Type B pancreatic cell (in vitro differentiated cells): Measurements from ENCODE around the gene HNRNPAB. TPM values are rescaled to one million over a fixed set of nuclear protein-coding genes. Genes with fewer than 3 reads are reported as not detected.

Experiments
- DNase-seq: peaks from one replicate; pipeline ENCODE4 v3.0.0; 2021; ENCODE audit warnings: mixed read lengths; ENCODE audit not compliant: unreplicated experiment; ENCODE audit errors: extremely low spot score
- H3K27ac Mint-ChIP-seq: 2 replicates; pipeline ENCODE4 v1.8.0; 2021; ENCODE audit warnings: mild to moderate bottlenecking, mixed read lengths
- H3K27me3 Mint-ChIP-seq: 2 replicates; pipeline ENCODE4 v1.8.0; 2021; ENCODE audit warnings: mixed read lengths
- H3K36me3 Mint-ChIP-seq: 2 replicates; pipeline ENCODE4 v1.8.0; 2021; ENCODE audit warnings: mixed read lengths
- H3K4me1 Mint-ChIP-seq: one replicate; pipeline ENCODE4 v1.8.0; 2021; ENCODE audit warnings: mixed read lengths; ENCODE audit not compliant: unreplicated experiment
- H3K4me3 Mint-ChIP-seq: 2 replicates; pipeline ENCODE4 v1.8.0; 2021; ENCODE audit warnings: mild to moderate bottlenecking, mixed read lengths
- H3K9me3 Mint-ChIP-seq: 2 replicates; pipeline ENCODE4 v1.8.0; 2021; ENCODE audit warnings: mixed read lengths
- total RNA-seq: library from RNA; stranded (reverse); gene quantifications from 2 replicates; pipeline ENCODE4 v1.2.1, GENCODE V29; 2021; ENCODE audit warnings: low replicate concordance
- TF ChIP-seq, protein P1 (sequence below): fragments of 200-600 bp; sonication (generic); conservative IDR thresholded peaks from 2 replicates; pipeline ENCODE4 v1.5.0; 2021; ENCODE audit warnings: antibody characterized with exemption, mild to moderate bottlenecking

HNRNPAB gene
- total RNA-seq, 1 donor from 2014 or later, result 245 TPM

DNA sequence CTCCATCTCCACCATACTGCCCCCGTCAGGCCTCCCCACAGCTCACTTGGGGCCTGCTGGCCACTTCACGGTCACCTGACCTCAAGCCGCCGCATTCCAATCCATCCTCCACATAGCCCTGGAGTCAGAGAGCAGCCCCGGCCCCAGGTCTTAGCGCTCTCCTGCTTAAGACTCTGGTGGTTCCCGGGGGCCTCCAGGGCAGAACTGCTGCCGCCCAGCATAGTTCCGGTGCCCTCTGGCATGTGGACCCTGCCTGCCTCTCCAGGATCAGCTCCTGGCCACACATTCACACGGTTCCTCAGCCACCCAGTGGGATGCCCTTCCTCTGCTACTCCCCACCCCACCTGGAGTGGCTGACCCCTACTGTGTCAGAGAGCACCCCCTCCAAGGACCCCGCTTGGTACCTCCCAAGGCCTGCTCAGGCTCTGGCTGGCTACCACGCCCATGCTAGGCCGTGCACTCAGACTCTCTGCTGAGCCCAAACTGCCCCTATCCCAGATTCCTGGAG, 19.5 kb downstream of the HNRNPAB start:
- peaks cover 62% of the 10 kb centered on the region for H3K36me3 Mint-ChIP-seq
- H3K27me3 Mint-ChIP-seq, result no peaks in the 10 kb centered on the region
- no peak for DNase-seq
- H3K4me3 Mint-ChIP-seq, result no peak overlapping the region
- H3K9me3 Mint-ChIP-seq, result peaks cover 8% of the 10 kb centered on the region
- H3K27ac Mint-ChIP-seq, result peak overlapping the region; percentile 19
- peaks cover 14% of the 10 kb centered on the region for H3K4me1 Mint-ChIP-seq
- TF ChIP-seq, protein P1, sequence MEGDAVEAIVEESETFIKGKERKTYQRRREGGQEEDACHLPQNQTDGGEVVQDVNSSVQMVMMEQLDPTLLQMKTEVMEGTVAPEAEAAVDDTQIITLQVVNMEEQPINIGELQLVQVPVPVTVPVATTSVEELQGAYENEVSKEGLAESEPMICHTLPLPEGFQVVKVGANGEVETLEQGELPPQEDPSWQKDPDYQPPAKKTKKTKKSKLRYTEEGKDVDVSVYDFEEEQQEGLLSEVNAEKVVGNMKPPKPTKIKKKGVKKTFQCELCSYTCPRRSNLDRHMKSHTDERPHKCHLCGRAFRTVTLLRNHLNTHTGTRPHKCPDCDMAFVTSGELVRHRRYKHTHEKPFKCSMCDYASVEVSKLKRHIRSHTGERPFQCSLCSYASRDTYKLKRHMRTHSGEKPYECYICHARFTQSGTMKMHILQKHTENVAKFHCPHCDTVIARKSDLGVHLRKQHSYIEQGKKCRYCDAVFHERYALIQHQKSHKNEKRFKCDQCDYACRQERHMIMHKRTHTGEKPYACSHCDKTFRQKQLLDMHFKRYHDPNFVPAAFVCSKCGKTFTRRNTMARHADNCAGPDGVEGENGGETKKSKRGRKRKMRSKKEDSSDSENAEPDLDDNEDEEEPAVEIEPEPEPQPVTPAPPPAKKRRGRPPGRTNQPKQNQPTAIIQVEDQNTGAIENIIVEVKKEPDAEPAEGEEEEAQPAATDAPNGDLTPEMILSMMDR, result no peak

DNA sequence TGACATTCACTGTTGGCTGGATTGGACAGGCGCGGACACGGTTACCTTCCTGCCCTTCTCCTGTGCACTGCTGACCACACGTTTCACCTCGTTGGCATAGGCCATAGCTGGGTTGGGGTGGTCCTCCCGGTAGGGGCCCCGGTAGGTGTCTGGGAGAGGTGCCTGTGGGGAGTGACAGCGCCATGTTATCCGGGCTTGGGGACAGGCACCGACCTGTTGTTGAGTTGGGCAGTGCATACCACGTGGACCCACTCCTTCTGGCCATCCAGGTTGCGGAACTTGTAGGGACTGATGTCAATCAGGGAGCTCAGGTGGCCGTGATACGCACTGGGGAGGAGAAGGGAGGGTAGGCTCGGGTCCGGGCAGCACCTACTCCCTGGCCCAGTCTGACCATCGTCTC, 20.1 kb downstream of the HNRNPAB start:
- DNase-seq, result no peak
- no peak overlapping the region for H3K27ac Mint-ChIP-seq
- TF ChIP-seq, protein P1, result no peak
- no peak overlapping the region for H3K4me3 Mint-ChIP-seq
- H3K36me3 Mint-ChIP-seq, result peaks cover 61% of the 10 kb centered on the region
- H3K4me1 Mint-ChIP-seq, result peaks cover 17% of the 10 kb centered on the region
- H3K9me3 Mint-ChIP-seq, result peaks cover 8% of the 10 kb centered on the region
- H3K27me3 Mint-ChIP-seq, result no peaks in the 10 kb centered on the region

DNA sequence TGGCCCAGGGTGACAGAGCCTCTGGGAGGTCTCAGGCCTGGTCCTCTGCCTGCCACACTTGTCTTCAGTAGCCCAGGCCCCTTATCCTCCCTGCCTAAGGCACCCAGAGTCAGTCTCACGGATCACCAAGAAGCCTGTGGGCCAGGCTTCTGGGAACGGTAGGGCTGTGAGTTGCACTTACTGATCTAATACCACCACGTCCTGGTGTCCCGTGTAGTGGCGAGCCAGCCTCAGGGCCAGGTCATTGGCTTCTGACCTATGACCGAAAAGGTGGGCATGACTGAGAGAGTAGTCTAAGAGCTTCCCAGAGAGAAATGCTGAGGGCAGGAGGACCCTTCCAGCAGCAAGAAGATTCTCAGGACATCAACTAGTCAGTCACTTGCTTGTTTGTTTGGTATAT, 20.8 kb downstream of the HNRNPAB start:
- H3K4me3 Mint-ChIP-seq, result no peak overlapping the region
- peaks cover 8% of the 10 kb centered on the region for H3K9me3 Mint-ChIP-seq
- H3K4me1 Mint-ChIP-seq, result peaks cover 19% of the 10 kb centered on the region
- peaks cover 59% of the 10 kb centered on the region for H3K36me3 Mint-ChIP-seq
- TF ChIP-seq, protein P1, result no peak
- DNase-seq, result no peak
- H3K27me3 Mint-ChIP-seq, result no peaks in the 10 kb centered on the region
- H3K27ac Mint-ChIP-seq, result no peak overlapping the region

DNA sequence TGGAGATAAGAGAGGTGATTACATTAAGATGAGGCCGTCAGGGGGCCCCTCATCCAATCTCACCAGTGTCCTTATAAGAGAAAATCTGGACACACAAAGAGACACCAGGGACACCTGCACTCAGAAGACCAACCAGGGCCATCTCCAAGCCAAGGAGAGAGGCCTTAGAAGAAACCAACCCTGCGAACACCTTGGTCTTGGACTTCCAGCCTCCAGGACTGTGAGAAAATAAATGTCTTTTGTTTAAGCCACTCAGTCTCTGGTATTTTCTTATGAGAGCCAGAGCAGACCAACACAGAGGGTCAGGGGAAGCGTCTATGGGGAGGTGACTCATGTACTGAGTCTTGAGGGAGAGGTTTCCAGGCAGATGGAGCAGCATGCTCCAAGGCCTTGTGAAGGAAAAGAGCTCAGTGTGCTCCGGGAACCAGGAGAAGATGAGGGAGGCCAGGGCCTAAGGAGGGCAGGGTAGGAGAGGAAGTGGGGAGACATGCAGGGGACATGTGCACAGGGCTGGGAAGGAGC, 22.9 kb downstream of the HNRNPAB start:
- H3K36me3 Mint-ChIP-seq, result peaks cover 59% of the 10 kb centered on the region
- peak overlapping the region; percentile 62 for H3K4me3 Mint-ChIP-seq
- no peak for DNase-seq
- peaks cover 8% of the 10 kb centered on the region for H3K9me3 Mint-ChIP-seq
- H3K27me3 Mint-ChIP-seq, result no peaks in the 10 kb centered on the region
- TF ChIP-seq, protein P1, result no peak
- H3K27ac Mint-ChIP-seq, result peak overlapping the region; percentile 44
- H3K4me1 Mint-ChIP-seq, result peaks cover 21% of the 10 kb centered on the region

DNA sequence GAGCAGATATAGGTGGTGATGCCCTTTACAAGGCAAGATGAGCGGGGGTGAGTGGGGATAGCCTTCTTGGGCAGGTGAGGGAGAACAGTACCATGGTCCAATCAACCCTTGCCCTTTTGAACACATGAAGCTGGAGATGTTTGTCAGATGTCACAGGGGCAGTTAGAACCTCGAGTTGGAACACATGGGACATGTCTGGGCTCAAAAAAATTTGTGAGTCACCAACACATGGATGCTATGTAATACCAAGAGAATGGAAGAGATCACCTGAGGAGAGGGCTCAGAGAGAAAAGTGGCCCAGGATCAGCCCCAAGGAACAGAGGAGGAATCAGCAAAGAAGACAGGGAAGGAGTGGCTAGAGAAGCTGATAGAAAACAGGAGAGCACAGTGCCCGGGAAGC, 23.6 kb downstream of the HNRNPAB start:
- no peak overlapping the region for H3K4me3 Mint-ChIP-seq
- peaks cover 59% of the 10 kb centered on the region for H3K36me3 Mint-ChIP-seq
- H3K27ac Mint-ChIP-seq, result peak overlapping the region; percentile 44

More for the DNA sequence above, 23.6 kb downstream of the HNRNPAB start:
- no peaks in the 10 kb centered on the region for H3K27me3 Mint-ChIP-seq
- peaks cover 20% of the 10 kb centered on the region for H3K4me1 Mint-ChIP-seq
- TF ChIP-seq, protein P1, result no peak
- H3K9me3 Mint-ChIP-seq, result peaks cover 8% of the 10 kb centered on the region
- no peak for DNase-seq
